HFF-Myc (cell line): Measurements from ENCODE around the gene XG.
"Not testable (repeated sequence)": the region's sequence is repeated elsewhere in the genome, so short reads cannot be mapped to it uniquely, and the experiment has no call there.

Experiments
- DNase-seq: peaks from one replicate; pipeline ENCODE4 v3.0.0-alpha.2; 2011; ENCODE audit warnings: low read depth; ENCODE audit errors: extremely low read depth
- H3K4me3 ChIP-seq: replicated peaks from 2 replicates; pipeline ENCODE4 v1.5.1; 2011; ENCODE audit warnings: low read depth, mild to moderate bottlenecking, control low read depth, low read length
- CTCF ChIP-seq: IDR thresholded peaks from 2 replicates; pipeline ENCODE4 v1.5.1; 2012; ENCODE audit warnings: mild to moderate bottlenecking, low read depth, low read length, control low read depth; ENCODE audit errors: missing control alignments

The XG gene

GRCh38 chrX:2774057-2774456 lies 22.2 kb downstream of the XG start:
- DNase-seq: no peak
- no peak overlapping the region for H3K4me3 ChIP-seq
- no peak for TF ChIP-seq CTCF

- no peak for TF ChIP-seq CTCF
- DNase-seq: no peak
- H3K4me3 ChIP-seq: no peak overlapping the region
Observed at GRCh38 chrX:2774776-2775175, 22.9 kb downstream of the XG start.

- not testable (repeated sequence) for H3K4me3 ChIP-seq
Observed at GRCh38 chrX:2780472-2781225, 28.8 kb downstream of the XG start.

GRCh38 chrX:2781226-2781571 lies 29.4 kb downstream of the XG start:
- H3K4me3 ChIP-seq: no peak overlapping the region
- no peak for DNase-seq
- no peak for TF ChIP-seq CTCF

More at GRCh38 chrX:2780472-2781225, 28.8 kb downstream of the XG start:
- DNase-seq: not testable (repeated sequence)

- no peak for TF ChIP-seq CTCF
- no peak overlapping the region for H3K4me3 ChIP-seq
- DNase-seq: no peak
Observed at GRCh38 chrX:2781698-2782097, 29.9 kb downstream of the XG start.

- H3K4me3 ChIP-seq: no peak overlapping the region
- no peak for DNase-seq
- TF ChIP-seq CTCF: no peak
Observed at GRCh38 chrX:2782171-2782570, 30.3 kb downstream of the XG start.

GRCh38 chrX:2782778-2783177 lies 30.9 kb downstream of the XG start:
- TF ChIP-seq CTCF: no peak
- no peak overlapping the region for H3K4me3 ChIP-seq
- no peak for DNase-seq
